HS-27A (cell line): Measurements from ENCODE around the gene DIP2B.

Source experiments
- DNase-seq: peaks from one replicate; pipeline ENCODE4 v3.0.0-alpha.2; 2012; ENCODE audit warnings: low read depth, missing footprints

DIP2B gene

GRCh38 chr12:50775251-50775650, 270.5 kb downstream of the DIP2B start:
- DNase-seq: no peak

GRCh38 chr12:50776749-50777728, 272.3 kb downstream of the DIP2B start:
- no peak for DNase-seq

DNA sequence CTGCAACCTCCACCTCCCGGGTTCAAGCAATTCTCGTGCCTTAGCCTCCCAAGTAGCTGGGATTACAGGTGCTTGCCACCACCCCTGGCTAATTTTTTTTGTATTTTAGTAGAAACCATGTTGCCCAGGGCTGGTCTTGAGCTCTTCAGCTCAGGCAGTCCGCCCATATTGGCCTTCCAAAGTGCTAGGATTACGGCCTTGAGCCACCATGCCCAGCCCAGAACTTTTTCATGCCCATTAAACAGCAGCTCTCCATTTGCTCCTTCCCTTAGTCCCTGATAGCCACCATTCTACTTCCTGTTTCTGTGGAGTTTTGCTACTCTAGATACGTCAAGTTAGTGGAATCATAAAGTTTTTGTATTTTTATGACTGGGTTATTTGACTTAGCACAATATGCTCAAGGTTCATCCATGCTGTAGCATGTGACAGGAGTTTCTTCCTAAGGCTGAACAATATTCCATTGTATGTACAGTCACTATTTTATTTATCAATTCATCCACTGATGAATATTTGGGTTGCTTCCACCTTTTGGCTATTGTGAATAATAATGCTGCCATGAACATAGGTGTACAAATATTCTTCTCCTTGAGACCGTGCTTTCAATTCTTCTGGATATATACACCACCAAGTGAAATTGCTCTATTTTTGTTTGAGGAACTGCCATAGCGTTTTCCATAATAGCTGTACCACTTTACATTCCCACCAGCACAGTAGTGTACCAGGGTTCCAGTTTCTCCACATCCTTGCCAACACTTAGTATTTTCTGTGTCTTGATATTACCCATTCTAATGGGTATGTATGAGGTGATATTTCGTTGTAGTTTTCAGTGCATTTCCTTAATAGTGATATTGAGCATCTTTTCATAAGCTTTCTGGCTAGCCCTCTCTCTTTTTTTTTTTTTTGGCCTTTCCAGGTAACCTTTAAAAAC, 274.1 kb downstream of the DIP2B start:
- no peak for DNase-seq

- DNase-seq: no peak
These were observed 275.2 kb downstream of the DIP2B start for GRCh38 chr12:50780013-50780412.

- no peak for DNase-seq
These were observed 279.7 kb downstream of the DIP2B start for GRCh38 chr12:50784501-50784900.

GRCh38 chr12:50785406-50786001, 280.7 kb downstream of the DIP2B start:
- no peak for DNase-seq

DNA sequence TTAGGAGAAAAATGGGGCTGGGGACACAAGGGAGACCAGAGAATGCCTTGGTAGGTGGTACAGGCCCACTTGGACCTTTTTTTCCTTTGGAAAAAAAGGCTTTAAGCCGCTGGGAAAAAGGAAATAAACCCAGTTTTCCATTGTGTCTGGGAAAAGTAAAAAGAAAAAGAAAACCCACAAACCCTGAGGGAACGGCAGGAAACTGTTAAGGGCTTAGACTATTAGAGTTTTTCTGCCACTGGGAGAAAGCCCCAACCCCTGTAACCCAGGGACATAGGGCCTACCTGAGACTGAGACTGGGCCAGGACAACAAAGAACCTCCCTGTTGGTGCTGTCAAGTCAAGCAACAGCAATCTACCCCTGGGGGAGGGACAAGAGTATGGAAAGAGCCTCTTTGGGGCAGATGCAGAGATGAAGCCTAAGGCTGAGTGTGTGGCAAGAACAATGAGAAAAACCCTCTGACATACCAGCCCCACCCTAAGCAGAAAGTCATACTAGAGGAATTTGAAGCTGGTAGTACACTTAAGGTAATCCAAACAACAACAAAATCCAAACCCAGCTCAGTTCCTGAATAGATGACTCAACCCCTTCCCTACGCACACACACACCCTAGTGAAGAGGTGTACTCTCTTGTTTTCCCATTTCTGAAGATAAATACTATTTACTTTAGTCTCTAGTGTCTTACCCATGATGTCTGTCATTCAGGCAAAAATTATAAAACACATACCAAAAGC, 281.9 kb downstream of the DIP2B start:
- DNase-seq: peak; percentile 87

DNA sequence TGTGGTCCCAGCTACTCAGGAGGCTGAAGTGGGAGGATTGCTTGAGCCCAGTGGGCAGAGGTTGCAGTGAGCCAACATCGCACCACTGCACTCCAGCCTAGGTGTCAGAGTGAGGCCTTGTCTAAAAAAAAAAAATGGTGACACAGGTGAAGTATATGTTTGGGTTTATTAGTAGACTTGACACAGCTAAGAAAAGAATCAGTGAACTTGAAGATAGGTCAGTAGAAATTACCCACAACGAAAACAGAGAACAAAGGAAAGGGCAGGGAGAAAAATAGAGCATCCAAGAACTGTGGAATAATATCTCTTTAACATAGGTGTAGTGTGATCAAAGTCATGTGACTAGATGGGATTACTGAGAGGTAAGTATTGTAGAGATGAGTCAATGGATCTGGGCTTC, 282.8 kb downstream of the DIP2B start:
- no peak for DNase-seq

DNA sequence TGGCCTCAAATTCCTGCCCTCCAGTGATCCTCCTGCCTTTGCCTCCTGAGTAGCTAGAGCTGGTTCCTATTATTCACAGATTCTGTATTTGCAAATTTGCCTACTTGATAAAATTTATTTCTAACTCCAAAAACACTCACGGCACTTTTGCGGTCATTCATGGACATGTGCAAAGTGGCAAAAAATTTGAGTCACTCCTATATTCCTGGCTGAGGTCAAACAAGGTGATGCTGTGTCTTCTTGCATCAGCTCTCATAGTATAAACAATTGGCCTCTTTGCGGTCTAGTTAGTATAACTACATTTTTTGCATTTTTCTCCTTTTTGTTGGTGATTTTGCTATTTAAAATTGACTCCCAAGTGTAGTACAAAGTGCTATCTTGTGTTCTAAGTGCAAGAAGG, 283.8 kb downstream of the DIP2B start:
- peak; percentile 91 for DNase-seq

GRCh38 chr12:50790081-50790480, 285.3 kb downstream of the DIP2B start:
- DNase-seq: no peak
